ENCODE data around the gene WDFY3. TPM values are rescaled to one million over a fixed set of nuclear protein-coding genes. Genes with fewer than 3 reads are reported as not detected.

The WDFY3 gene
- total and polyA plus RNA-seq, 9 of the 15 experiments (the other 6 are each of a cell fraction or from before 2014, with no cell fraction given), result 0.58 to 13.5 (median 9.4) TPM

GRCh38 chr4:84792366-84793301, 173.9 kb downstream of the WDFY3 start (continued):
- no peak for TF ChIP-seq ZNF511 (CRISPR knock-in tag; IDR thresholded peaks at IDR 0.05)
- TF ChIP-seq AFF4 (CRISPR knock-in tag; IDR thresholded peaks at IDR 0.05), result no peak
